DND-41 (cell line): Measurements from ENCODE around the gene CCDC107.

Source experiments
- ATAC-seq: fragments of 200-7000 bp; cut with Tn5 transposase; 3 replicates; pipeline ENCODE4 v1.9.1; 2021; ENCODE audit warnings: low read depth; ENCODE audit not compliant: insufficient read depth
- DNase-seq: peaks from one replicate; pipeline ENCODE4 v3.0.0-alpha.2; 2020
- H2AFZ ChIP-seq: 2 replicates; pipeline ENCODE4 v1.6.0; 2012; ENCODE audit warnings: low read depth, low read length
- H3K27ac ChIP-seq: 2 replicates; pipeline ENCODE4 v1.5.1; 2012; ENCODE audit warnings: low read length, inconsistent platforms
- H3K27me3 ChIP-seq: fragments of 200-600 bp; sonication (generic); 2 replicates; pipeline ENCODE4 v1.6.0; 2012; ENCODE audit warnings: low read length, mild to moderate bottlenecking, inconsistent platforms; ENCODE audit not compliant: insufficient read depth, poor library complexity
- H3K36me3 ChIP-seq: 2 replicates; pipeline ENCODE4 v1.5.1; 2012; ENCODE audit warnings: low read length, inconsistent platforms; ENCODE audit not compliant: insufficient read depth
- H3K4me1 ChIP-seq: 2 replicates; pipeline ENCODE4 v1.5.1; 2012; ENCODE audit warnings: mild to moderate bottlenecking, low read length; ENCODE audit not compliant: insufficient read depth
- H3K4me2 ChIP-seq: 2 replicates; pipeline ENCODE4 v1.6.0; 2012; ENCODE audit warnings: mild to moderate bottlenecking, moderate library complexity, low read length, inconsistent platforms; ENCODE audit not compliant: insufficient read depth
- H3K4me3 ChIP-seq, 2 experiments: fragments of 200-600 bp in 1 of 2; shearing (Covaris generic) in 1 of 2; 2 replicates each; pipeline ENCODE4 v1.5.1; 2012 to 2016; ENCODE audit warnings: inconsistent platforms in 2 of 2, low read length in 2 of 2, mild to moderate bottlenecking in 2 of 2, low read depth in 1 of 2, moderate library complexity in 1 of 2
- H3K79me2 ChIP-seq: 2 replicates; pipeline ENCODE4 v1.6.0; 2012; ENCODE audit warnings: low read length, inconsistent platforms; ENCODE audit not compliant: insufficient read depth
- H3K9ac ChIP-seq: 2 replicates; pipeline ENCODE4 v1.6.0; 2012; ENCODE audit warnings: low read depth, mild to moderate bottlenecking, inconsistent platforms, low read length, moderate library complexity
- H3K9me3 ChIP-seq: 2 replicates; pipeline ENCODE4 v1.5.1; 2012; ENCODE audit warnings: low read length, moderate library complexity, mild to moderate bottlenecking, inconsistent platforms; ENCODE audit not compliant: insufficient read depth, severe bottlenecking
- H4K20me1 ChIP-seq: 2 replicates; pipeline ENCODE4 v1.6.0; 2012; ENCODE audit warnings: low read length; ENCODE audit not compliant: insufficient read depth
- CTCF ChIP-seq: IDR thresholded peaks from 2 replicates; pipeline ENCODE4 v1.5.1; 2012; ENCODE audit warnings: borderline replicate concordance, low read length, moderate library complexity, mild to moderate bottlenecking; ENCODE audit not compliant: poor library complexity, severe bottlenecking; ENCODE audit errors: extremely low read depth
- EZH2 ChIP-seq: IDR thresholded peaks from 3 replicates; pipeline ENCODE4 v1.6.1; 2012; ENCODE audit warnings: borderline replicate concordance, low read depth, mild to moderate bottlenecking, moderate library complexity, low read length, inconsistent platforms; ENCODE audit not compliant: severe bottlenecking

The CCDC107 gene

GRCh38 chr9:35618854-35619799 lies 39.0 kb upstream of the CCDC107 start:
- DNase-seq, result peak; percentile 94
- TF ChIP-seq EZH2 (no peak), CTCF (no peak)
- H3K27me3 ChIP-seq, result no peaks in the 10 kb centered on the region
- peaks cover 4% of the 10 kb centered on the region; the same call in 1 of the 2 replicates for H3K36me3 ChIP-seq
- H3K4me3 ChIP-seq, result peak overlapping the region in 1 of 2 experiments; percentile 54; a peak in 2 of 4 replicates
- peak overlapping the region; percentile 29; the same call in 1 of the 2 replicates for H2AFZ ChIP-seq
- H3K9me3 ChIP-seq, result no peaks in the 10 kb centered on the region
- peak; percentile 86 for ATAC-seq
- H4K20me1 ChIP-seq, result no peaks in the 10 kb centered on the region
- H3K9ac ChIP-seq, result peak overlapping the region; percentile 70
- peak overlapping the region; percentile 99 for H3K27ac ChIP-seq
- H3K4me2 ChIP-seq, result peak overlapping the region; percentile 71
- peaks cover 78% of the 10 kb centered on the region for H3K4me1 ChIP-seq
- H3K79me2 ChIP-seq, result peaks cover 19% of the 10 kb centered on the region

- Histone ChIP-seq H3K4me2 (peak overlapping the region; percentile 71), H3K9ac (peak overlapping the region; percentile 70)
Measured at GRCh38 chr9:35619800-35620158, 38.3 kb upstream of the CCDC107 start.

GRCh38 chr9:35627575-35627974 lies 30.5 kb upstream of the CCDC107 start:
- TF ChIP-seq CTCF (no peak), EZH2 (no peak)
- no peaks in the 10 kb centered on the region for H3K36me3 ChIP-seq
- no peak overlapping the region for H3K4me2 ChIP-seq
- ATAC-seq, result no peak
- H3K79me2 ChIP-seq, result no peaks in the 10 kb centered on the region
- no peak overlapping the region for H3K27ac ChIP-seq
- no peak overlapping the region for H3K9ac ChIP-seq
- no peaks in the 10 kb centered on the region for H3K9me3 ChIP-seq
- H3K4me3 ChIP-seq, result no peak overlapping the region
- H3K4me1 ChIP-seq, result peaks cover 6% of the 10 kb centered on the region; the same call in 1 of the 2 replicates
- no peaks in the 10 kb centered on the region for H4K20me1 ChIP-seq
- H3K27me3 ChIP-seq, result no peaks in the 10 kb centered on the region
- no peak overlapping the region for H2AFZ ChIP-seq
- no peak for DNase-seq

More at GRCh38 chr9:35619800-35620158, 38.3 kb upstream of the CCDC107 start:
- Histone ChIP-seq H3K27me3 (no peaks in the 10 kb centered on the region), H3K27ac (peak overlapping the region; percentile 99), H3K9me3 (no peaks in the 10 kb centered on the region), H3K79me2 (peaks cover 19% of the 10 kb centered on the region), H3K4me1 (peaks cover 77% of the 10 kb centered on the region), H2AFZ (no peak overlapping the region), H3K36me3 (no peaks in the 10 kb centered on the region; the same call in 1 of the 2 replicates), H4K20me1 (no peaks in the 10 kb centered on the region), H3K4me3 (peak overlapping the region in 1 of 2 experiments; percentile 17; a peak in 1 of 4 replicates)
- DNase-seq, result peak; percentile 89
- TF ChIP-seq CTCF, result no peak
- no peak for TF ChIP-seq EZH2
- ATAC-seq, result peak; percentile 75
